A549 (cell line): Measurements from ENCODE around the gene GPR153. TPM values are rescaled to one million over a fixed set of nuclear protein-coding genes. Genes with fewer than 3 reads are reported as not detected.

ENCODE experiments used
- ATAC-seq, 2 experiments: fragments of 200-7000 bp in 1 of 2; fragments of >200 bp in 1 of 2; cut with Nextera tagmentation in 1 of 2; cut with Tn5 transposase in 1 of 2; 3 replicates each; pipeline versions ENCODE4 v1.8.0 to v1.9.1; 2018 to 2020; ENCODE audit warnings: mild to moderate bottlenecking in 1 of 2, moderate library complexity in 1 of 2
- CTCF ChIA-PET: fragments of 300-600 bp; sonication (Branson Sonifier 250); formaldehyde crosslinking; extraction: SDS; loops from one replicate; lab custom pipeline; 2021; ENCODE audit warnings: antibody characterized with exemption, inconsistent platforms; lab: Yijun Ruan, JAX
- POLR2A ChIA-PET: fragments of 350-600 bp; formaldehyde crosslinking; extraction: SDS; loops from one replicate; lab custom pipeline; 2021; ENCODE audit warnings: antibody characterized with exemption, inconsistent platforms; lab: Yijun Ruan, JAX
- DNase-seq, 2 experiments: peaks; one replicate each; pipeline versions ENCODE4 v3.0.0 to v3.0.0-alpha.2; 2011 to 2016; ENCODE audit warnings: low read depth in 1 of 2, low spot score in 1 of 2
- FAIRE-seq: peaks from 2 replicates; lab custom pipeline; 2011; peaks lifted over from hg19 to GRCh38; lab: Jason Lieb, UNC
- H3K27ac ChIP-seq, 2 experiments: fragments of >200 bp; sonication (Bioruptor Twin); formaldehyde crosslinking; 3 replicates each; pipeline ENCODE4 v1.5.1; 2016 to 2017
- H3K4me1 ChIP-seq: fragments of >200 bp; sonication (Bioruptor Twin); formaldehyde crosslinking; 3 replicates; pipeline ENCODE4 v1.6.1; 2016
- H3K4me2 ChIP-seq: fragments of >200 bp; sonication (Bioruptor Twin); formaldehyde crosslinking; 3 replicates; pipeline ENCODE4 v1.6.1; 2016
- H3K4me3 ChIP-seq: fragments of >200 bp; sonication (Bioruptor Twin); formaldehyde crosslinking; 3 replicates; pipeline ENCODE4 v1.5.1; 2016
- H3K9me3 ChIP-seq: fragments of >200 bp; sonication (Bioruptor Twin); formaldehyde crosslinking; 3 replicates; pipeline ENCODE4 v1.6.1; 2016
- BHLHE40 ChIP-seq: IDR thresholded peaks from 2 replicates; pipeline ENCODE4 v1.6.1; 2012; ENCODE audit warnings: low read depth, low read length, inconsistent platforms
- CBX2 ChIP-seq: fragments of 200-600 bp; sonication (generic); IDR thresholded peaks from 2 replicates; pipeline ENCODE4 v1.6.1; 2016; ENCODE audit warnings: low read depth, mild to moderate bottlenecking, borderline replicate concordance
- CBX8 ChIP-seq: fragments of 200-600 bp; sonication (generic); IDR thresholded peaks from 2 replicates; pipeline ENCODE4 v1.6.1; 2016
- CHD2 ChIP-seq: fragments of 150-350 bp; IDR thresholded peaks from 2 replicates; pipeline ENCODE4 v1.6.1; 2014; ENCODE audit warnings: low read length; ENCODE audit not compliant: partially characterized antibody
- CHD4 ChIP-seq: fragments of 200-600 bp; sonication (generic); IDR thresholded peaks from 2 replicates; pipeline ENCODE4 v1.6.1; 2016; ENCODE audit warnings: antibody characterized with exemption, mild to moderate bottlenecking, borderline replicate concordance
- ESRRA ChIP-seq: fragments of 150-350 bp; IDR thresholded peaks from 2 replicates; pipeline ENCODE4 v1.6.1; 2014; ENCODE audit warnings: mild to moderate bottlenecking, low read length, borderline replicate concordance
- FOSB ChIP-seq: fragments of 250-450 bp; sonication (Bioruptor Pico); IDR thresholded peaks from 2 replicates; pipeline ENCODE4 v1.5.0; 2020; ENCODE audit warnings: mild to moderate bottlenecking, moderate library complexity
- HDAC2 ChIP-seq: fragments of 200-600 bp; sonication (generic); IDR thresholded peaks from 2 replicates; pipeline ENCODE4 v1.6.1; 2016
- HES2 ChIP-seq: fragments of >200 bp; sonication (Bioruptor Twin); formaldehyde crosslinking; IDR thresholded peaks from 2 replicates; pipeline ENCODE4 v1.6.1; 2016
- HEYL ChIP-seq: fragments of 250-450 bp; sonication (Bioruptor Pico); IDR thresholded peaks from 2 replicates; pipeline ENCODE4 v1.8.0; 2021; ENCODE audit warnings: mild to moderate bottlenecking, moderate library complexity
- HOXA7 ChIP-seq: fragments of 250-450 bp; sonication (Bioruptor Pico); IDR thresholded peaks from 2 replicates; pipeline ENCODE4 v1.5.0; 2020; ENCODE audit warnings: mild to moderate bottlenecking, moderate library complexity
- HOXB5 ChIP-seq: fragments of 250-450 bp; sonication (Bioruptor Pico); IDR thresholded peaks from 2 replicates; pipeline ENCODE4 v1.5.0; 2020; ENCODE audit warnings: mild to moderate bottlenecking, moderate library complexity
- MAFK ChIP-seq: fragments of 450-650 bp; IDR thresholded peaks from 2 replicates; pipeline ENCODE4 v1.6.1; 2014; ENCODE audit not compliant: partially characterized antibody
- MAZ ChIP-seq: fragments of 150-350 bp; IDR thresholded peaks from 2 replicates; pipeline ENCODE4 v1.6.1; 2014; ENCODE audit warnings: antibody characterized with exemption, low read depth, low read length, borderline replicate concordance
- NFE2L2 ChIP-seq: fragments of 150-350 bp; conservative IDR thresholded peaks from 2 replicates; pipeline ENCODE4 v1.6.1; 2014; ENCODE audit warnings: low read length
- NPAS2 ChIP-seq: fragments of 250-450 bp; sonication (Bioruptor Pico); IDR thresholded peaks from 2 replicates; pipeline ENCODE4 v1.8.0; 2022; ENCODE audit warnings: mild to moderate bottlenecking, moderate library complexity, borderline replicate concordance
- NR3C1 ChIP-seq: fragments of >200 bp; sonication (Bioruptor Twin); formaldehyde crosslinking; IDR thresholded peaks from 3 replicates; pipeline ENCODE4 v1.6.1; 2017
- POLR2A ChIP-seq: IDR thresholded peaks from 2 replicates; pipeline ENCODE4 v1.6.1; 2012; ENCODE audit warnings: mild to moderate bottlenecking, low read length
- RAD21 ChIP-seq, 2 experiments: fragments of >200 bp in 1 of 2; sonication (Bioruptor Twin) in 1 of 2; formaldehyde crosslinking in 1 of 2; IDR thresholded peaks in 1 of 2; conservative IDR thresholded peaks in 1 of 2; 2 replicates in 1 of 2; 3 replicates in 1 of 2; pipeline ENCODE4 v1.6.1; 2012 to 2018; ENCODE audit warnings: inconsistent platforms in 1 of 2
- RARB ChIP-seq: fragments of 250-450 bp; sonication (Bioruptor Pico); IDR thresholded peaks from 2 replicates; pipeline ENCODE4 v1.8.0; 2021; ENCODE audit warnings: mild to moderate bottlenecking, moderate library complexity
- RNF2 ChIP-seq: fragments of 200-600 bp; sonication (generic); IDR thresholded peaks from 2 replicates; pipeline ENCODE4 v1.6.1; 2016; ENCODE audit warnings: low read depth, mild to moderate bottlenecking, antibody characterized with exemption, moderate library complexity, borderline replicate concordance
- SMC3 ChIP-seq: fragments of >200 bp; sonication (Bioruptor Twin); formaldehyde crosslinking; IDR thresholded peaks from 3 replicates; pipeline ENCODE4 v1.6.1; 2018; ENCODE audit warnings: inconsistent platforms
- TFCP2L1 ChIP-seq: fragments of 250-450 bp; sonication (Bioruptor Pico); IDR thresholded peaks from 2 replicates; pipeline ENCODE4 v1.5.0; 2021; ENCODE audit warnings: mild to moderate bottlenecking
- TP53 ChIP-seq: fragments of 250-450 bp; sonication (Bioruptor Pico); IDR thresholded peaks from 2 replicates; pipeline ENCODE4 v1.5.0; 2021; ENCODE audit warnings: mild to moderate bottlenecking, moderate library complexity
- ZFP36 ChIP-seq: fragments of 450-650 bp; IDR thresholded peaks from 2 replicates; pipeline ENCODE4 v1.6.1; 2014; ENCODE audit warnings: borderline replicate concordance; ENCODE audit not compliant: partially characterized antibody
- WGBS: methylation state at CpG from one replicate; pipeline ENCODE4 v1.1.6; 2017; ENCODE audit errors: missing lambda C conversion rate; 5-methylcytosine and 5-hydroxymethylcytosine counted together
- polyA plus RNA-seq, 4 experiments: library from polyadenylated mRNA; depleted of rRNA in 3 of 4; stranded (reverse); fragments of >200 nt; fragmentation: RNase III in 1 of 4; extraction: RNeasy Plus Mini Kit Qiagen cat#74134 plus additional on column Dnase treatment in 1 of 4; gene quantifications; 2 replicates in 3 of 4; 3 replicates in 1 of 4; pipeline ENCODE4 v1.2.3, GENCODE V29; 2011 to 2017
- TF ChIP-seq, protein P1 (sequence below): fragments of >200 bp; sonication (Bioruptor Twin); formaldehyde crosslinking; IDR thresholded peaks from 3 replicates; pipeline ENCODE4 v1.5.1; 2016
- TF ChIP-seq, protein P2 (sequence below): fragments of >200 bp; sonication (Bioruptor Twin); formaldehyde crosslinking; IDR thresholded peaks from 3 replicates; pipeline ENCODE4 v1.6.1; 2016
- TF ChIP-seq, protein P3 (sequence below): fragments of 450-650 bp; IDR thresholded peaks from 2 replicates; pipeline ENCODE4 v1.6.1; 2014; ENCODE audit warnings: antibody characterized with exemption

GPR153 gene
- polyA plus RNA-seq, 2 of the 4 experiments (the other 2 are of a cell fraction): 0.56 to 1.4 TPM

DNA sequence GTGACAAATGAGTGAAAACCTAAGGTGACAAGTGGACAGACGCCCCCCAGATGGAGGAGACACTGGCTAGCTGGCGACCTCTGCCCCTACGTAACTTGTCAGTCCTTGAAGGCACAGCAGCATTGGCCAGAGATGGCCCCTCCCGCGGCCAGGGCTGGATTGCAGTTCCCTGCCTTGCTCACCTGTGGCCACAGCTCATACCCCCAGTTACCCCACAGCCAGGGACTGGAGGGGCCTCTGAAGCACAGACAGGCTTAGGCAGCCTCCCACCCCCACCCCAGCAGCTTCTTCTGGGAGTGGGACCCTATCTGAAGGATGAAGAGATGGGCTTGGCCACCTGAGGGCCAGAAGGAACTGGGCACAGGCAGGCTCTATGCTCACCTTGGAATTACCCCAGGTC is 13.2 kb downstream of the GPR153 start:
- CTCF ChIA-PET: interaction anchor here (0.6 to 9.9 kb wide), 43 partner anchors 10 to 456 kb away, joined by 3 to 250 read pairs (median 7); partner anchors contain the start of genes ACOT7, GPR153, ICMT and RNF207

DNA sequence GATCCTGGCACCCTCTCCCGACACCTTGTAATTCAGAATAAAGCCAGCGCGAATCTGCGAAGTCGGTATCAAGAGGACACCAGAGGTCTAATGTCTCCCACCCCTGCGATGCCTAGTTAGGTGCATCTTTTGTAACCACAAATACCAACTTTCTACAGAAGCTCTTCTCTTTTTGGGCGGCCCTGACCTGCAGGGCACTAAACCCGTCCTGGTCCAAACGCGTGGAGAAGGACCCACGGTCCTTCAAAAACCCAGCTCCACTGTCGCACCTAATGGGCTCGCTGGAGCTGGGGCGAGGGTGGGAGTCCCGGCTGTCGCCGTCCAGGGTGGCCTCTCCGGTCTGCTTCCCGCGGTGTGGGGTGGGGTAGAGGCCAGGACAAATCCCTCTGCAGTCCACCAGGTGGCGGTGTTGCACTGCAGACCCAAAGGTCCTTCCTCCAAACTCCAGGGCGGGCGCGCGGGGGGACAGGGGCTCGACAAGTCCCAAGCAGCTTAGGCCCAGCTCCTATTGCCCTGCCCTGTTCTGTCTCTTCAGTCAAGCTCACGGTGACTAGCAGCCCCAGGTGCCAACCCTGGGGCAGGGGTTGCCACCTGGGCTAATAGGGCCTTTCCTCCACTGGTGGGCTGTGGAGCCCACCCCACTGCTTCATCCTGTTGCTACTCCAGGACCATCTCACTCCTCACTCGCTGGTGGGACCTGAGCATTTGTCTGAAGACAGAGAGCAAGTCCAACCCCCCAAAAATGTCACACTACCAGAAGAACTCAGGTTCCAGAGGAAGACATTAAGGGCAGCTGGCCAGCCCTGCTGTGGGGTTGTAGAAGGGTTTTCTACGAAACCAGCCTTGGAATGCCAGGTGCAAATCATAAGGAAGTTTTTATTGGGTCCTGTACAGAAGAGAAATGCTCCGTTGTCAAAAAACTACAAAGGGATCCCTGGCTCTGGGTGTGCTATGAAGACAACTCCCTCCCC is 14.1 kb downstream of the GPR153 start:
- peak overlapping the region; percentile 90 for H3K4me2 ChIP-seq
- no peak overlapping the region for H3K27ac ChIP-seq
- DNase-seq (peak; percentile 76 to 86), ATAC-seq (peak; percentile 36 to 76; a peak in 5 of 6 replicates), FAIRE-seq (no peak)
- no peaks in the 10 kb centered on the region for H3K9me3 ChIP-seq
- CTCF ChIA-PET: interaction anchor here (0.5 to 9.9 kb wide), 74 partner anchors 9 to 1502 kb away, joined by 3 to 250 read pairs (median 5); partner anchors contain the start of genes ACOT7, GPR153, ICMT and RNF207
- WGBS: 2% methylated on average over 16 of the region's 30 CpGs
- POLR2A ChIA-PET: interaction anchor here (1.4 kb wide), 1 partner anchor 147 kb away, joined by 4 read pairs; the partner anchor contains the start of gene ACOT7
- TF ChIP-seq ESRRA: no peak
- no peak for TF ChIP-seq HEYL (CRISPR knock-in tag)
- no peak for TF ChIP-seq MAZ
- peak; percentile 87 for TF ChIP-seq SMC3
- no peak for TF ChIP-seq NFE2L2
- TF ChIP-seq, protein P1, sequence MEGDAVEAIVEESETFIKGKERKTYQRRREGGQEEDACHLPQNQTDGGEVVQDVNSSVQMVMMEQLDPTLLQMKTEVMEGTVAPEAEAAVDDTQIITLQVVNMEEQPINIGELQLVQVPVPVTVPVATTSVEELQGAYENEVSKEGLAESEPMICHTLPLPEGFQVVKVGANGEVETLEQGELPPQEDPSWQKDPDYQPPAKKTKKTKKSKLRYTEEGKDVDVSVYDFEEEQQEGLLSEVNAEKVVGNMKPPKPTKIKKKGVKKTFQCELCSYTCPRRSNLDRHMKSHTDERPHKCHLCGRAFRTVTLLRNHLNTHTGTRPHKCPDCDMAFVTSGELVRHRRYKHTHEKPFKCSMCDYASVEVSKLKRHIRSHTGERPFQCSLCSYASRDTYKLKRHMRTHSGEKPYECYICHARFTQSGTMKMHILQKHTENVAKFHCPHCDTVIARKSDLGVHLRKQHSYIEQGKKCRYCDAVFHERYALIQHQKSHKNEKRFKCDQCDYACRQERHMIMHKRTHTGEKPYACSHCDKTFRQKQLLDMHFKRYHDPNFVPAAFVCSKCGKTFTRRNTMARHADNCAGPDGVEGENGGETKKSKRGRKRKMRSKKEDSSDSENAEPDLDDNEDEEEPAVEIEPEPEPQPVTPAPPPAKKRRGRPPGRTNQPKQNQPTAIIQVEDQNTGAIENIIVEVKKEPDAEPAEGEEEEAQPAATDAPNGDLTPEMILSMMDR: peak; percentile 75
- TF ChIP-seq TFCP2L1 (CRISPR knock-in tag): no peak
- peak; percentile 88 to 92 for TF ChIP-seq RAD21 (conservative IDR thresholded peaks at IDR 0.05 in 1 of 2, IDR thresholded peaks at IDR 0.05 in 1 of 2)
- TF ChIP-seq ZFP36: no peak
- no peak for TF ChIP-seq CBX8
- TF ChIP-seq HES2: no peak
- no peak for TF ChIP-seq NPAS2 (CRISPR knock-in tag)
- TF ChIP-seq MAFK: no peak
- TF ChIP-seq TP53 (CRISPR knock-in tag): no peak
- no peak for TF ChIP-seq NR3C1
- no peak for TF ChIP-seq HDAC2
- no peak for TF ChIP-seq CHD2
- TF ChIP-seq HOXA7 (CRISPR knock-in tag): no peak
- no peak for TF ChIP-seq RNF2
- peaks cover 6% of the 10 kb centered on the region; the same call in 2 of the 3 replicates for H3K4me1 ChIP-seq
- peak overlapping the region; percentile 40; the same call in 2 of the 3 replicates for H3K4me3 ChIP-seq

More for the DNA sequence above, 13.2 kb downstream of the GPR153 start:
- TF ChIP-seq POLR2A: no peak
- TF ChIP-seq RAD21 (conservative IDR thresholded peaks at IDR 0.05 in 1 of 2, IDR thresholded peaks at IDR 0.05 in 1 of 2): no peak
- TF ChIP-seq, protein P2, sequence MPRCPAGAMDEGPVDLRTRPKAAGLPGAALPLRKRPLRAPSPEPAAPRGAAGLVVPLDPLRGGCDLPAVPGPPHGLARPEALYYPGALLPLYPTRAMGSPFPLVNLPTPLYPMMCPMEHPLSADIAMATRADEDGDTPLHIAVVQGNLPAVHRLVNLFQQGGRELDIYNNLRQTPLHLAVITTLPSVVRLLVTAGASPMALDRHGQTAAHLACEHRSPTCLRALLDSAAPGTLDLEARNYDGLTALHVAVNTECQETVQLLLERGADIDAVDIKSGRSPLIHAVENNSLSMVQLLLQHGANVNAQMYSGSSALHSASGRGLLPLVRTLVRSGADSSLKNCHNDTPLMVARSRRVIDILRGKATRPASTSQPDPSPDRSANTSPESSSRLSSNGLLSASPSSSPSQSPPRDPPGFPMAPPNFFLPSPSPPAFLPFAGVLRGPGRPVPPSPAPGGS: no peak
- TF ChIP-seq RARB (CRISPR knock-in tag): no peak
- no peak for TF ChIP-seq CBX2
- TF ChIP-seq, protein P3, sequence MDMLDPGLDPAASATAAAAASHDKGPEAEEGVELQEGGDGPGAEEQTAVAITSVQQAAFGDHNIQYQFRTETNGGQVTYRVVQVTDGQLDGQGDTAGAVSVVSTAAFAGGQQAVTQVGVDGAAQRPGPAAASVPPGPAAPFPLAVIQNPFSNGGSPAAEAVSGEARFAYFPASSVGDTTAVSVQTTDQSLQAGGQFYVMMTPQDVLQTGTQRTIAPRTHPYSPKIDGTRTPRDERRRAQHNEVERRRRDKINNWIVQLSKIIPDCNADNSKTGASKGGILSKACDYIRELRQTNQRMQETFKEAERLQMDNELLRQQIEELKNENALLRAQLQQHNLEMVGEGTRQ: no peak
- TF ChIP-seq HOXA7 (CRISPR knock-in tag): no peak
- no peak for TF ChIP-seq CHD2
- TF ChIP-seq SMC3: no peak
- TF ChIP-seq BHLHE40: no peak
- no peak for TF ChIP-seq FOSB (CRISPR knock-in tag)
- TF ChIP-seq HOXB5 (CRISPR knock-in tag): no peak
- TF ChIP-seq, protein P1: no peak
- no peak for TF ChIP-seq CHD4
- 33% methylated on average over 1 of the region's 5 CpGs for WGBS
- no peak overlapping the region for H3K27ac ChIP-seq
- H3K4me2 ChIP-seq: no peak overlapping the region
- FAIRE-seq (no peak), DNase-seq (no peak), ATAC-seq (no peak)
- no peaks in the 10 kb centered on the region for H3K9me3 ChIP-seq
- no peak overlapping the region for H3K4me3 ChIP-seq
- H3K4me1 ChIP-seq: peaks cover 6% of the 10 kb centered on the region; the same call in 2 of the 3 replicates
- POLR2A ChIA-PET: no interaction called here
